HG02885 (cell line): Measurements from ENCODE around the gene PPP2R2C.

ENCODE experiments used
- ATAC-seq: cut with Tn5 transposase; IDR thresholded peaks from one replicate; pipeline ENCODE4 v1.9.1; 2021; ENCODE audit warnings: mild to moderate bottlenecking; ENCODE audit not compliant: unreplicated experiment, poor library complexity

PPP2R2C gene

DNA sequence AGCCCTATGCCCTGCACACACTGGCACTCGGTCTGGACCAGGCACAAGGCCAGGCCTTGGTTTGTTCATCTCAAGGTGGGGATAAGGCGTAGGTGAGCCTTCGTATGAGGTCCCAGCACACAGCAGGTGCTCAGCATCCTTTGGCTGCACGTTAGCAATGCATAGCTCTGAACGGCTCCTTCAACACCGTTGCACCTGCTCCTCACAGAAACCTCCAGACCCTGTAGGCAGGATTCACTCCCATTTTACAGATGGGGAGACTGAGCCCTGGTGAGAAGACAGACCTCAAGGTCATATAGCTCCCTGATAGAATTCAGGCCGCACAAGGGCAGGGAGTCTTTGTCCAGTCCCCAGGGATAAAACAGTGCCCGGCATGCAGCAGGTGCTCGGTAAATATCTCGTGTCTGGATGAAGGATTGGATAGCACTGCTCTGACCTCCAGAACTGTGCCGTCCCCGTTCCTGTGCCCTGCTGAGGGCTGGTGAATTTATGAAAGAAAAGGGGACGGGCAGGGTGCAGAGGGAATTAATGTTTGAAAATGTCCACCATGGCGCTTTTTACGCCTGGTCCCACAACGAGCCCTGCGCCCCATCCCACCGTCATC lies 2.4 kb downstream of the PPP2R2C start:
- no peak for ATAC-seq

DNA sequence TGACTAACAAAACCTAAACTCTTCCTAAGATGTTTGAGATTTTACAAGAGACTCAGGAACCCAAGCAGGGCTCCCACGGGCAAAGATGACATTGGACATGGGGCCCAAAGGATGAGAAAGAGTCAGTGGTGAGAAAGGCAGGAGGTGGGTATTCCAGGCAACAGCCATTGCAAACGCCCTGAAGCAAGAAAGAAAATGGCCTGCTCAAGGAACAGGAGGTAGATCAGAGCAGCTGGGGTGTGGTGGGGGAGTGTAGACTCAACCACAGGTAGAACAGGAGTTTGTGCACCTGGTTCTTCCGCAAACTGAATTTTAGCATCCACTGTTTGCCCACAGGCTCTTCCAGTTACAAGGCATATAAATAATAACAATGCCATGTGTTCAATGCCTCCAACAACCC lies 3.3 kb downstream of the PPP2R2C start:
- no peak for ATAC-seq

GRCh38 chr4:6468376-6468775 lies 4.0 kb downstream of the PPP2R2C start:
- ATAC-seq: no peak

GRCh38 chr4:6467600-6467999 lies 4.8 kb downstream of the PPP2R2C start:
- ATAC-seq: no peak

- no peak for ATAC-seq
These were observed 5.5 kb downstream of the PPP2R2C start for GRCh38 chr4:6466756-6467381.

- no peak for ATAC-seq
These were observed 6.5 kb downstream of the PPP2R2C start for GRCh38 chr4:6465955-6466354.

- ATAC-seq: no peak
These were observed 7.4 kb downstream of the PPP2R2C start for GRCh38 chr4:6464842-6465588.

DNA sequence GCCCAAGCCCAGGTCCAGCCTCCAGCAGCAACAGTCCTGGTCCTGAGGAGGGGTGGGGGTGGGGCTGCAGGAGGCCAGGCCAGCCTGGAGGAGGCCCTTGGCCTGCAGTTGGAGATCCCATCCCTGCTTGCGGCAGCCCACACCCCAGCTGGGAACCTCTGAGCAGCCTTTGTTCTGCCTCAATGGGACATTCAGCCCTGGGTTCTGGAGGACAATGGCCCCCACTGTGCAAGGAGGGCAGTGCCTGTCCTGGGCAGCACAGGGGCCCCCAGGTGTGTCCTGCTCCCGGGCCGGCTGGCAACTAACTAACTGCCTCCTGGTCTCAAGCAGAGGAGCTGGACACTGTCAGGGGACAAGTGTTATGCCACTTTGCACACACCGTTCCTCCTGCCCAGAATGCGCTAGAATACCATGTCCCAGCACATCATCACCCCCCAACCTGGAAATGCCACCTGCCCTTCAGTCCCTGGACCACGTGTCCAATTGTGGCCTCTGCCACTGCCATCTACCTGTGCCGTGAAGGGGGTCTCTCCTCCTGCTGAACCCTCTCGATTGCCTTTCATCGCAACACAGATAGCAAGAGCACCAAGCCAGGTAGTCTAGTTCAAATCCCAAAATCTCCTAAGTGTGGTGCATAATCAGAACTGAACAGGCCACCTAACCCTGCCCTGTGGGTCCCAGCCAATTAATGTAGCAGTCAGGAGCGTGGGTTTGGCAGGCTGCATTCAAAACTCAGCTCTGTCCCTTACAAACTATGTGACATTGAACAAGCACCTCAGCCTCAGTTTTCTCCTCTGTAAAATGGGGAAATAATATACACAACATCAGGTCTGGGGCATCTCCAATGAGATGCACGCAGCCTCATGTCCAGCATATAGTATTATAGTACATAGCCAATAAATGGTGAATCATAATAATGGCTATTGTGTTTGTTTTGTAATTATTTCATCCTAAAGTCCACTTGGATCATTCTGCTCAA lies 8.8 kb downstream of the PPP2R2C start:
- ATAC-seq: no peak

DNA sequence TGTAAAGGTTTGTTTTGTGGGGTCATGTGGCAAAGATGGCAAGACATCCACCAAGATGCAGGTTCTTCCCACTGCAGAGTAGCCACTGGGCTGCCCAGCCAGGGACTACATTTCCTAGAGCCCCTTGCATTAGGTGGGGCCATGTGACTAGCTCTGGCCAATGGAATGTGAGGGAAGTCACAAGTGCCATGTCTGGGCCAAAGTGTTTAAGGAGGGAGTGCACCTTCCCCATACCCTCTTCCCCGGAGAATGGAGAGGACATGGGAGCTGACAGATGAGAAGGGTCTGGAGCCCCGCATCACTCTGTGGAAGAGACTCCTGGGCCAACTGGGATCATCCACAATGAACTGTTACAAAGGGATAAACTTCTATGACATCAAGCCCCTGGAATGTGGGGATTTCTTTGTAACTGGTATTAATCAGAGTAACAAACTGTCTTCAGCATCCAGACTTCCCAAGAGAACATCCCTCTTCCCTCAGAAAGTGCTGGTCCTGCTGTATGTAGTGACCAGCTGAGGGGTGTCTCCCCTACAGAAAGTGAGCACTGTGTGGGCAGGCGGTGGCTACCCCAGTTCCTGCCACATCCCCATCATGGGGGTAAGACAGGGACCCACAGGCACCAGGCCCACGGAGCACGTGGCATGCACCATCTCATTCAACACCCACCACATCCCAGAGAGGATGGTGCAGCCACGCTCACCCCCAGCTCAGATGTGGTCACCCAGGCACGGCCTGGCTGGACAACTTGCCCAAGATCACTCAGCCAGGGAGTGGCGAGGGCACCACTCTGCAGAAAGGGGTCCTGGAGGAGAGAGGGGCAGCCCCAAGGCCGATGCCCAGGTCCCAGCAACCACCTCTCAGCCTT lies 10.9 kb downstream of the PPP2R2C start:
- no peak for ATAC-seq

DNA sequence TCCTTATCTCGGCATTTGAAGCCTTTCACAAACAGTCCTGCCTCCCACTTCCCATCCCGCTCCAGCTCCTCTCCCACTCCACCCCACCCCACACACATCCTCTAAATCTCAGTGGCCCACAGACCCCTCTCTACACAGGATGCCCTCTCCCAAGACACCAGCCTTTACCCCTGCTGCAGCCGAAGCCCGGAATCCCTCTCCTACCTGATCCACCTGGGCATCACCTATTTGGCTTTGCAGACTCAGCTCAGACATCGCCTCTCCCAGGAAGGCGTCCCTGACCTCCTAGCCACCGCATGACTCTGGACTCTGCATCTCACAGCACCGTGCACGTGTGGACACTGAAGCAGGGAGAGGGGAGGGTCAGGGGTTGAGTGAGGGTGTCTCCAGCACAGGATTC lies 11.5 kb downstream of the PPP2R2C start:
- ATAC-seq: no peak

GRCh38 chr4:6458528-6458927 lies 13.9 kb downstream of the PPP2R2C start:
- no peak for ATAC-seq

GRCh38 chr4:6456450-6456849 lies 16.0 kb downstream of the PPP2R2C start:
- no peak for ATAC-seq

DNA sequence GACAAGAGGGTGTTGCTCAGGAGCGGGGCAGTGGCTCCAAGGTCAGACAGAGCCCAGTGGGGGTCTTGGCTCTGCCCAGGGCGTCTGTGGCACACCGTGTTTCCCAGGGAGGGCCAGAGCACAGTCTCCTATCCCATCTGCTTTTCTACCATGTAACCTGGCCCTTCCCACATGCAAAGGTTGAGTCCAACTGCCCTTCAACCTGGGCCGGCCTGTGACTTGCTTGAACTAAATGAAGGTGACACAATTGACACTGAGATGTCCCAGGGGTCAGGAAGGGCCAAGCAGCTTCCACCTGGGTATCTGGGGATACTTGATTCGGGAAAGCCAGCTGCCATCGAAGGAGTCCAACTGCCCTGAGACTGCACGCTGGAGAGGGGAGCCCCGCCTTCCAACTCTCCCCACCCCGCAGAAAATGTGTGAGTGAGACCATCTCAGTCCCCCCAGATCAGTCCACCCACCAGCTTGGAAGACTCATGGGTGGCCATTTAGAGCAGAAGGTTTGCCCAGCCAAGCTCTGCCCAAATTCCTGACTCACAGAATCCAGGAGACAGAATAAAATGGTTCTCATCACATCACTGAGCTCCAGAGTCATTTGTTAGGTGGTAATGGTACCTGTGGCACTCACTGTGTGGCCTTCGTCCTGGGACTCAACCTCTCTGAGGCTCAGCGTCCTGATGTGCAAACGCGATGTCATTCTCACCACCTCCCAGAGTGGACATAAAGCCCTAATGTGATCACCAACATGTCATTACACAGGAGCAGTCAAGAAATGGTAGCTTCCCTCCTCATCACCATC lies 18.1 kb downstream of the PPP2R2C start:
- no peak for ATAC-seq

DNA sequence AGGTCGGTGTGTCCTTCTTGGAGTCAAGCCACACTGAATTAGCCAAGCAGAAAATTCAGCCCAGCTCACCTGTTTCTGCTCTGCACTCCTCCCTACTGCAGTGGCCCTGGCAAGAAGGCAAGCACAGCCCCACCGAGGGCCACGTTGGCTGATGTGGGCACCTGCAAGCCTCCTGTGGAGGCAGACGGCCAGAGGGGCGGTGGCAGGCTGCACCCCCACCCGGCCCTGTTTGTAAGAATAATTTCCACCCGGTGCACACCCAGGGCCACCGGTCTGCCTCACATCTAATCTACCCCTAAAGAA lies 18.8 kb downstream of the PPP2R2C start:
- no peak for ATAC-seq

GRCh38 chr4:6452897-6453687 lies 19.3 kb downstream of the PPP2R2C start:
- ATAC-seq: no peak

- ATAC-seq: no peak
These were observed 20.1 kb downstream of the PPP2R2C start for GRCh38 chr4:6452116-6452896.

DNA sequence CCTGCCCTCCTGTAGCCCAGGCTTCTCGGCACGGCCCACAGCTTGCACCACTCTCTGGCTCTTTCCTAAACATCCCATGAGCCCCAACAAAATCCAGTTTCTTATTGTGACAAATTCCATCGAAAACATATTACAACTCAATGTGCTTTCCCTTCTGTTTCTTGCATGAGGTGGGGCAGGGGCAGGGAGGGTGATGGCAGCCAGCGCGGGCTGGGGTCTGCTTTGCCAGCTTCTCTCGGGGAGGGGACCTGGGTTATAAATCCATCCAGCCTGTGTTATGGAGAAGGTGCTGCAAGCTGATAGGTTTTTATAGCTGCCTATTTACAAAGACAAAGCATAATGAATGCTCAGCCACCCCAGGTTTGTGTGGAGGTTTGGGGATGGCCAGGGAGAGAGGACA lies 21.1 kb downstream of the PPP2R2C start:
- no peak for ATAC-seq

DNA sequence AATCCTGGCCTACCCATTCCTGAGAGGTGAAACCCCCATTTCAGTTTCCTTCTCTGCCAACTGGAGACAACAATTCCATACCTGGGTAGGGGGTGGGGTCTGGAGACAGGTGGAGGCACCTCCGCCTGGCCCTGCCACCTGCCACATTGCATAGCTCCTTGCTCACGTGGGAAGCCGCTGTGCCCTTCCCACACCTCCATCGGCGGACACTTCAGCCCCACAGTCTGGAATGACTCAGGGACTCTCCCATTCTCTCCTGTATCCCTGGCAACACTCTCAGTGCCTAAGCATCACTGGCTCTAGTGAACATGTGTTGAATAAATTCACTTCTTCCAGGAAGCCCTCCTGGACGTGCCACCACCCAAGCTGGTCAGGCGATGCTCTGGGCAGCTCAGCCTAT lies 21.7 kb downstream of the PPP2R2C start:
- ATAC-seq: no peak
